Esophagus squamous epithelium (tissue), 5 donors: ENCODE measurements around the gene UACA. TPM values are rescaled to one million over a fixed set of nuclear protein-coding genes. Genes with fewer than 3 reads are reported as not detected.

Source experiments
- DNase-seq: peaks from one replicate; lab custom pipeline; 2025; lab: John Stamatoyannopoulos, UW
- H3K27ac ChIP-seq, 4 donors: fragments of 200-600 bp; sonication (generic); one replicate each; pipeline ENCODE4 v1.5.1; 2016 to 2019; ENCODE audit warnings: mild to moderate bottlenecking in 1 of 4
- H3K27me3 ChIP-seq, 4 donors: fragments of 200-600 bp; sonication (generic); 1 replicate in 3 of 4; 2 replicates in 1 of 4; pipeline versions ENCODE4 v1.5.1 to v1.6.0; 2017 to 2021; ENCODE audit warnings: antibody characterized with exemption in 1 of 4
- H3K36me3 ChIP-seq, 3 donors: fragments of 200-600 bp; sonication (generic); one replicate each; pipeline ENCODE4 v1.5.1; 2016 to 2019
- H3K4me1 ChIP-seq, 3 donors: fragments of 200-600 bp; sonication (generic); one replicate each; pipeline ENCODE4 v1.5.1; 2017 to 2019
- H3K4me3 ChIP-seq, 4 donors: fragments of 200-600 bp; sonication (generic); 1 replicate in 3 of 4; 2 replicates in 1 of 4; pipeline ENCODE4 v1.5.1; 2016 to 2019; ENCODE audit warnings: mild to moderate bottlenecking in 2 of 4, moderate library complexity in 1 of 4
- H3K9me3 ChIP-seq, 3 donors: fragments of 200-600 bp; sonication (generic); one replicate each; pipeline ENCODE4 v1.5.1; 2016 to 2019
- POLR2A ChIP-seq, 4 donors: fragments of 450-650 bp; IDR thresholded peaks; one replicate each; pipeline ENCODE4 v1.6.1; 2017; ENCODE audit warnings: antibody characterized with exemption in 4 of 4, mild to moderate bottlenecking in 4 of 4, moderate library complexity in 3 of 4
- WGBS, 2 donors: methylation state at CpG; one replicate each; pipeline ENCODE4 v1.1.5; 2018; 5-methylcytosine and 5-hydroxymethylcytosine counted together
- intact Hi-C: fragments of 100-400 bp; cut with DNase I; formaldehyde crosslinking; loops from one replicate; pipeline ENCODE4 v1.15.0; 2022
- total RNA-seq, 4 donors: library from RNA; depleted of rRNA; stranded (reverse); fragments of >200 nt; gene quantifications; one replicate each; pipeline ENCODE4 v1.1.0, GENCODE V29; 2016
- TF ChIP-seq, protein P1 (sequence below), 6 experiments: fragments of 450-650 bp in 4 of 6; fragments of 200-600 bp in 2 of 6; sonication (generic) in 2 of 6; IDR thresholded peaks; one replicate each; pipeline ENCODE4 v1.5.1; 2016 to 2019; ENCODE audit warnings: antibody characterized with exemption in 6 of 6, mild to moderate bottlenecking in 4 of 6, moderate library complexity in 4 of 6
- donor health status: DM: yes; HTN: yes; CAD: no.

The UACA gene
- total RNA-seq, 4 donors from 2014 or later, result 18.3 to 55.3 (median 29.8) TPM

DNA sequence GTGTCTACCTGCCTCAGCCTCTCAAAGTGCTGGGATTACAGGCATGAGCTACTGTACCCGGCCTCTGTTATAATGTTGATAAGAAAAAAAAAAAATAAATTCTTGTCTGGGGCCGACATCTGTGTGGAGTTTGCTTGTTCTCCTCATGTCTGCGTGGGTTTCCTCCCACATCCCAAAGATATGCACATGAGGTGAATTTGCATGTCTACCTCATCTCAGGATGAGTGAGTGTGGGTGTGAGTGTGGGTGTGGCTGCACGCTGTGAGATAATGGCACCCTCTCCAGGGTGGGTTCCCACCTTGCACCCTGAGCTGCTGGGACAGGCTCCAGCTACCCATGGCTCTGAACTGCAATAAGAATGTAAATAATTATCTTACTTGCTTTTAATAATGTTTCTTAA, 25.9 kb upstream of the UACA start:
- intact Hi-C loops, result no loop called here
- WGBS, 2 donors, result 77 to 78% methylated on average over 4 of the region's 4 CpGs

DNA sequence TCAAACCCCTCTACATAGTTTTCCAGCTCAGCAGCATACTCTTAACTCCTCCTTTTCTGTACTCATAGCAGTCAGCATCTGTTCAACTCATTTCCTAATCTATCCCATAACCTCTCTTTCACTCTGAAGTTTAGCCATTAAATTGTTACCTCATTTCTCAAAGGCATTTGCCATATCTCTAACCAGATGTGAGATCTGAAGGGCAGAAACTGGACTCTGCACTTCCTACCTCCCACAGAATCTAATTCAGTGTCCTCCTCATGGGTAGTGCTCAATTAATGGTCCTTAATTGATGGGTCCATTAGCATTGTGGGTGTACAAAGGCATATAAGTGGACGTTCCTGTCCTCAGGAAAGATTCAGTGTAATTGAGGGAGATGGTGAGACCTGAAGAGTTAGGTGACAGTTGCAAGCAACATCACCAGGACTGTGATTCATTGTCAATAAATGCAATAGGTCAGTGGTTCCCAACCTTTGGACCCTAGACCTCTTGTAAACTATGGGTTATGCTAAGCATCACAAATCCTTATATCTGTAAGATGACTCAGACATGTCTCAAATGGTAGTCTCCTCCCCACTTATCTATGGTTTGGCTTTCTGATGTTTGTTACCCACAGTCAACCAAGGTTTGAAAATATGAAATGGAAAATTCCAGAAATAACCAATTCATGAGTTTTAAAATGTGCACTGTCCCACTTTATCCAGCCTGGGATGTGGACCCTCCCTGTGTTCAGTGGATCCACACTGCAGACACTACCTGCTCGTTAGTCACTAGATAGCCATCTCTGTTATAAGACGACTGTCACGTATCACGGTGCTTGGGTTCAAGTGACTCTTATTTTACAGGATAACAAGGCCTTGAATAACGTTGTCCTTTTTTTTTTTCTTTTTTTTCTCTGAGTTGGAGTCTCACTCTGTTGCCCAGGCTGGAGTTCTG, 25.0 kb upstream of the UACA start:
- H3K27ac ChIP-seq, result no peak overlapping the region
- H3K4me3 ChIP-seq, result no peak overlapping the region
- H3K27me3 ChIP-seq, result no peaks in the 10 kb centered on the region
- H3K9me3 ChIP-seq, result no peaks in the 10 kb centered on the region
- no peaks in the 10 kb centered on the region for H3K36me3 ChIP-seq
- TF ChIP-seq, protein P1, sequence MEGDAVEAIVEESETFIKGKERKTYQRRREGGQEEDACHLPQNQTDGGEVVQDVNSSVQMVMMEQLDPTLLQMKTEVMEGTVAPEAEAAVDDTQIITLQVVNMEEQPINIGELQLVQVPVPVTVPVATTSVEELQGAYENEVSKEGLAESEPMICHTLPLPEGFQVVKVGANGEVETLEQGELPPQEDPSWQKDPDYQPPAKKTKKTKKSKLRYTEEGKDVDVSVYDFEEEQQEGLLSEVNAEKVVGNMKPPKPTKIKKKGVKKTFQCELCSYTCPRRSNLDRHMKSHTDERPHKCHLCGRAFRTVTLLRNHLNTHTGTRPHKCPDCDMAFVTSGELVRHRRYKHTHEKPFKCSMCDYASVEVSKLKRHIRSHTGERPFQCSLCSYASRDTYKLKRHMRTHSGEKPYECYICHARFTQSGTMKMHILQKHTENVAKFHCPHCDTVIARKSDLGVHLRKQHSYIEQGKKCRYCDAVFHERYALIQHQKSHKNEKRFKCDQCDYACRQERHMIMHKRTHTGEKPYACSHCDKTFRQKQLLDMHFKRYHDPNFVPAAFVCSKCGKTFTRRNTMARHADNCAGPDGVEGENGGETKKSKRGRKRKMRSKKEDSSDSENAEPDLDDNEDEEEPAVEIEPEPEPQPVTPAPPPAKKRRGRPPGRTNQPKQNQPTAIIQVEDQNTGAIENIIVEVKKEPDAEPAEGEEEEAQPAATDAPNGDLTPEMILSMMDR (IDR thresholded peaks at IDR 0.05), result no peak
- no peak for TF ChIP-seq POLR2A (IDR thresholded peaks at IDR 0.05)
- intact Hi-C loops, result no loop called here
- WGBS, 2 donors, result 81 to 85% methylated on average over 6 of the region's 6 CpGs
- H3K4me1 ChIP-seq, result peaks cover 0 to 16% (median 0%) of the 10 kb centered on the region in 3 donors
- no peak for DNase-seq

More for the DNA sequence above, 25.9 kb upstream of the UACA start:
- no peak for DNase-seq
- Histone ChIP-seq H3K4me1 (peaks cover 0 to 7% (median 0%) of the 10 kb centered on the region in 3 donors), H3K27ac (no peak overlapping the region), H3K4me3 (no peak overlapping the region), H3K36me3 (no peaks in the 10 kb centered on the region), H3K9me3 (no peaks in the 10 kb centered on the region), H3K27me3 (no peaks in the 10 kb centered on the region)
- TF ChIP-seq, protein P1 (IDR thresholded peaks at IDR 0.05), result no peak
- no peak for TF ChIP-seq POLR2A (IDR thresholded peaks at IDR 0.05)

DNA sequence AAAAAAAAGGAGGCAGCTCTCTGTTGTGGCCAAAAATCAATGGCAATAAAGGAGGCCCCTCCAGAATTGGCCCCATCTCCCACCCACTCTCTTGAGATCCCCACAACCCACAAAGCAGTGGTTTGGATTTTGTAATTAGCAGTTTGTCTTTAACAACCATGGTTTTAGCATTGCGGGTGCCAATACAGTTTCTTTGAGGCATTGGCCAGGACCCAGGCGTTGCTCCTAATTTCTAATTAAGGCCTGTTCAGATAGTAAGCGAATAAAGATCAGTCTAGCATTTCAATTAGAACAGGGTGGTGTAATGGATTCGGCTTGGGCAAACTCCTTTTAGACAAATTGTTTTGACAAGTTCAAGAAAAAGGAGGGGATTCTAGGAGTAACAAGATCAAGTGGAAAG, 23.6 kb upstream of the UACA start:
- no peak for TF ChIP-seq POLR2A (IDR thresholded peaks at IDR 0.05)
- TF ChIP-seq, protein P1 (IDR thresholded peaks at IDR 0.05), result no peak
- H3K4me1 ChIP-seq, result peaks cover 0 to 30% (median 0%) of the 10 kb centered on the region in 3 donors
- H3K36me3 ChIP-seq, result no peaks in the 10 kb centered on the region
- intact Hi-C loops, result no loop called here
- H3K4me3 ChIP-seq, result no peak overlapping the region
- 81 to 90% methylated on average over 4 of the region's 4 CpGs for WGBS, 2 donors
- no peak overlapping the region for H3K27ac ChIP-seq
- no peaks in the 10 kb centered on the region for H3K9me3 ChIP-seq
- no peak for DNase-seq
- no peaks in the 10 kb centered on the region for H3K27me3 ChIP-seq

DNA sequence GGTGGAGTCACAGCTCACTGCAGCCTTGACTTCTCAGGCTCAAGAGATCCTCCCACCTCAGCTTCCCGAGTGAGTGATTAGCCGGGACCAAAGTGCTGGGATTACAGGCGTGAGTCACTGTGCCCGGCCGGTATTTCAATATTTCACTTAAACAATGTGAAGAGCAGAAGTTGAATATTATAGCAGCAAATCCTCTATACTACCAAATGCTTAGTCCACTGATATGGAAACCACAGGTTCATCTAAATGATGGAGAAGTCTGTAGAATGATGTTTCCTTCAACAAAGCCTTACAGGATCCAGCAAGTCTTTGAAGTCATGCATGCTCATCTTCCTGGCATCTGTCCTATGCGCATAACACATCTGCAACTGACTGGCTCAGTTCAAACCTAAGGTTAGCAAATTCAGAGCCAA, 20.3 kb upstream of the UACA start:
- H3K4me3 ChIP-seq, result no peak overlapping the region
- 26 to 47% methylated on average over 4 to 6 of the region's 6 CpGs for WGBS, 2 donors
- no peaks in the 10 kb centered on the region for H3K9me3 ChIP-seq
- peak overlapping the region in 1 of 4 donors; percentile 66 for H3K27ac ChIP-seq
- no peaks in the 10 kb centered on the region for H3K36me3 ChIP-seq
- intact Hi-C loops, result no loop called here
- no peak for DNase-seq
- no peaks in the 10 kb centered on the region for H3K27me3 ChIP-seq
- TF ChIP-seq, protein P1 (IDR thresholded peaks at IDR 0.05), result no peak
- no peak for TF ChIP-seq POLR2A (IDR thresholded peaks at IDR 0.05)
- peaks cover 0 to 41% (median 0%) of the 10 kb centered on the region in 3 donors for H3K4me1 ChIP-seq

DNA sequence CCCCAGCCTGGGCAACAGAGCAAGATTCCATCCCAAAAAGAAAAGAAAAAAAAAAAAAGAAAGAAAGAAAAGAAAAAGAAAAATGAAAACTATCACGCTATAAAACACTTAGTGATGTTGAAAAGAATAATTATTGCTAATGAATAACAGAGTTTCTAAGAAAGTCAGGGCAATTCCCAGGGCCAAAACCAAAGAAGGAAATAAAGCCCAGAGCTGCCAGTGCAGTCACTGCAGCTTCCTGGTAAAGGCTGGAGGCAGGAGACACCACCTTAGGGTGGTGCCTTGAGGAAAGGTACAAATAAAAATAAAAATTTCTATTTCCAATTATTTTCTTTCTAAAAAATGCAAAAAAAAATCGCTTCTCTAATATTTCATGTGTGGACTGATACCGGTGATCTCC, 19.7 kb upstream of the UACA start:
- no peak overlapping the region for H3K4me3 ChIP-seq
- H3K9me3 ChIP-seq, result no peaks in the 10 kb centered on the region
- H3K36me3 ChIP-seq, result no peaks in the 10 kb centered on the region
- WGBS, 2 donors, result 61 to 71% methylated on average over 3 of the region's 3 CpGs
- TF ChIP-seq, protein P1 (IDR thresholded peaks at IDR 0.05), result no peak
- intact Hi-C loops, result no loop called here
- peaks cover 0 to 44% (median 0%) of the 10 kb centered on the region in 3 donors for H3K4me1 ChIP-seq
- no peaks in the 10 kb centered on the region for H3K27me3 ChIP-seq
- DNase-seq, result no peak
- peak overlapping the region in 2 of 4 donors; percentile 58 to 66 for H3K27ac ChIP-seq
